Retinal pigment epithelial cell (primary cell): ENCODE measurements around the gene TMCO1.
"Not testable (repeated sequence)": the region's sequence is repeated elsewhere in the genome, so short reads cannot be mapped to it uniquely, and the experiment has no call there.

Source experiments
- DNase-seq: peaks from one replicate; pipeline ENCODE4 v3.0.0-alpha.2; 2010; ENCODE audit warnings: low read depth
- H3K4me3 ChIP-seq: 2 replicates; pipeline ENCODE4 v1.5.1; 2011; ENCODE audit warnings: mild to moderate bottlenecking, low read length, control low read depth, moderate library complexity
- TF ChIP-seq, protein P1 (sequence below): conservative IDR thresholded peaks from 2 replicates; pipeline ENCODE4 v1.5.1; 2011; ENCODE audit warnings: low read depth, low read length, control low read depth, inconsistent platforms

Gene TMCO1

GRCh38 chr1:165763442-165763841 is 5.2 kb downstream of the TMCO1 start:
- H3K4me3 ChIP-seq, result no peak overlapping the region
- no peak for DNase-seq
- TF ChIP-seq, protein P1, sequence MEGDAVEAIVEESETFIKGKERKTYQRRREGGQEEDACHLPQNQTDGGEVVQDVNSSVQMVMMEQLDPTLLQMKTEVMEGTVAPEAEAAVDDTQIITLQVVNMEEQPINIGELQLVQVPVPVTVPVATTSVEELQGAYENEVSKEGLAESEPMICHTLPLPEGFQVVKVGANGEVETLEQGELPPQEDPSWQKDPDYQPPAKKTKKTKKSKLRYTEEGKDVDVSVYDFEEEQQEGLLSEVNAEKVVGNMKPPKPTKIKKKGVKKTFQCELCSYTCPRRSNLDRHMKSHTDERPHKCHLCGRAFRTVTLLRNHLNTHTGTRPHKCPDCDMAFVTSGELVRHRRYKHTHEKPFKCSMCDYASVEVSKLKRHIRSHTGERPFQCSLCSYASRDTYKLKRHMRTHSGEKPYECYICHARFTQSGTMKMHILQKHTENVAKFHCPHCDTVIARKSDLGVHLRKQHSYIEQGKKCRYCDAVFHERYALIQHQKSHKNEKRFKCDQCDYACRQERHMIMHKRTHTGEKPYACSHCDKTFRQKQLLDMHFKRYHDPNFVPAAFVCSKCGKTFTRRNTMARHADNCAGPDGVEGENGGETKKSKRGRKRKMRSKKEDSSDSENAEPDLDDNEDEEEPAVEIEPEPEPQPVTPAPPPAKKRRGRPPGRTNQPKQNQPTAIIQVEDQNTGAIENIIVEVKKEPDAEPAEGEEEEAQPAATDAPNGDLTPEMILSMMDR, result no peak

- DNase-seq, result no peak
- H3K4me3 ChIP-seq, result no peak overlapping the region
- TF ChIP-seq, protein P1, result no peak
Measured at GRCh38 chr1:165762725-165763124, 5.9 kb downstream of the TMCO1 start.

- no peak for DNase-seq
- TF ChIP-seq, protein P1, result no peak
- no peak overlapping the region for H3K4me3 ChIP-seq
Measured at GRCh38 chr1:165759095-165759494, 9.6 kb downstream of the TMCO1 start.

GRCh38 chr1:165755393-165756010 is 13.2 kb downstream of the TMCO1 start:
- TF ChIP-seq, protein P1, result no peak
- DNase-seq, result no peak
- H3K4me3 ChIP-seq, result no peak overlapping the region

- TF ChIP-seq, protein P1, result no peak
- DNase-seq, result no peak
- no peak overlapping the region for H3K4me3 ChIP-seq
Measured at GRCh38 chr1:165753934-165754333, 14.7 kb downstream of the TMCO1 start.

DNA sequence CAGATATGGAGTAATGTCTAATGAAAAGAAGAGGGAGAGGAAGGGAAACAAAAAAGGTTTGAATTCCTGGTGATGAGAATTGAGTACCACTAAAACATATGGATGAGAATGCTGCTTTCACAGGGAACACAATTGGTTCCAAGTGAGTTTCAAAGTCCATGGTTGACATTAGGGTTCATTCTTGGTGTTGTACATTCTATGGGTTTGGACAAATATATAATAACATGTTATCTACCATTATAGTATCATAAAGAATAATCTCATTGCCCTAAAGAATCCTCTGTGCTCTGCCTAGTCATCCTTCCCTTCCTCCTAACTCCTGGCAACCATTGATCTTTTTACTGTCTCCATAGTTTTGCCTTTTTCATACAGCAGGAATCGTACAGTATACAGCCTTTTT is 20.1 kb downstream of the TMCO1 start:
- DNase-seq, result no peak
- no peak overlapping the region for H3K4me3 ChIP-seq
- TF ChIP-seq, protein P1, result no peak

- DNase-seq, result no peak
- TF ChIP-seq, protein P1, result no peak
- no peak overlapping the region for H3K4me3 ChIP-seq
Measured at GRCh38 chr1:165747632-165748447, 20.8 kb downstream of the TMCO1 start.

DNA sequence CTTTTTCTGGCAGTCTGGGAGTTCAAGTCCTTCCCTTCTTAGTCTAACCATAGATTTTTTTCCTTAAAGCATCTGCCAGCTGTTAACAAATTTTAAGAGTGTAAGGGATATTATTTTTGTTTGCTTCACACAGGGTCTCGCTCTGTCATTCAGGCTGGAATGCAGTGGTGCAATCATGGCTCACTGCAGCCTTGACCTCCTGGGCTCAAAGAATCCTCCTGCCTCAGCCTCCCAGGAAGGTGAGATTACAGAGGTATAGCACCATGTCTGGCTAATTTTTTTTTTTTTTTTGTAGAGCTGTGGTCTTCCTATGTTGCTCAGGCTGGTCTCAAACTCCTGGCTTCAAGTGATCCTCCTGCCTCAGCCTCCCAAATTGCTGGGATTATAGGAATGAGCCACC is 23.8 kb downstream of the TMCO1 start:
- not testable (repeated sequence) for H3K4me3 ChIP-seq, DNase-seq
